Skeletal muscle satellite cell (primary cell): ENCODE measurements around the gene MYLK.

Experiments used
- H3K27me3 ChIP-seq: 2 replicates; pipeline ENCODE4 v1.7.0; 2013; ENCODE audit warnings: low read length; ENCODE audit not compliant: control insufficient read depth, insufficient read depth
- H3K36me3 ChIP-seq: 2 replicates; pipeline ENCODE4 v1.7.0; 2013; ENCODE audit warnings: mild to moderate bottlenecking, control low read depth, low read length; ENCODE audit not compliant: insufficient read depth
- H3K4me1 ChIP-seq: 2 replicates; pipeline ENCODE4 v1.7.0; 2013; ENCODE audit warnings: low read length; ENCODE audit not compliant: control insufficient read depth, insufficient read depth
- H3K4me2 ChIP-seq: 2 replicates; pipeline ENCODE4 v1.7.0; 2013; ENCODE audit warnings: mild to moderate bottlenecking, low read length
- H3K4me3 ChIP-seq: 2 replicates; pipeline ENCODE4 v1.7.0; 2013; ENCODE audit warnings: low read length
- H3K9ac ChIP-seq: 2 replicates; pipeline ENCODE4 v1.7.0; 2013; ENCODE audit warnings: mild to moderate bottlenecking, low read depth, low read length, moderate library complexity
- H3K9me3 ChIP-seq: replicated peaks from 2 replicates; pipeline ENCODE4 v1.7.0; 2013; ENCODE audit warnings: mild to moderate bottlenecking, control low read depth, low read length

Gene MYLK

DNA sequence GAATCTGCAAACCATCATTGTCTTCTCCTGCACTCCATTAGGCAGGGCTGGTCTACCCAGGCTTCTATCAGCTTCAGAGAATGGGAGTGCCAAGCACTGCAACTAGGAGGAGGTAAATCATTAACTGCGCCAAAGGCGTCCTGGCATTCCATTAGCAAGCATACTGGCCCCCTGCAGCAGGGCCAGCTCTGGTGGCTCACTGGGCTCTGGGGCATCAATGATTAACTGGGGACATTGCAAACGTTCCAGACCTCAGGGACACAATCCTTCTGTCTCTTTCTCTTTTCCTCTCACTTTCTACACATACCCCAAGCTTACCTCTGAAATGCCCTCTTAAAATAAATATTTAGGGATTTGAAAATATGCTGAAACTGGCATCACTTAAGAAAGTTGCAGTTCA is 129.0 kb downstream of the MYLK start:
- Histone ChIP-seq H3K4me3 (no peak overlapping the region), H3K27me3 (no peaks in the 10 kb centered on the region), H3K4me2 (no peak overlapping the region), H3K36me3 (no peaks in the 10 kb centered on the region), H3K9ac (no peak overlapping the region), H3K4me1 (peaks cover 49% of the 10 kb centered on the region), H3K9me3 (no peaks in the 10 kb centered on the region)

DNA sequence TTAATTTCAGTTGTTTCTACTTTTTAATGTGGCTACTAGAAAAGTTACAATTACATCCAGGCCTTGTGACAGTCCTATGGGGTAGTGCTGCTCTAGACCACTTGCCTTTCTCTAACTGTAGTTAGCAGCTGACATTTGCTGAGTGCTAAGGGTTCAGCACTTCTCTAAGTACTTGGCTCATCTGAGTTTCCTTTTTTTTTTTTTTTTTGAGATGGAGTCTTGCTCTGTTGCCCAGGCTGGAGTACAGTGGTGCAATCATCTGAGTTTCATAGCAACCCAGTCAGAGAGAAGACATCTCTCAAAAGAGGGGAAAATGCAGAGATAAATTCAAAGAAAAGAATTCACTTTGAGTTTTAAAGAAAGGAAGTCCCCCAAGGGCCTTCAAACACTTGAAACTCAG is 130.8 kb downstream of the MYLK start:
- H3K9ac ChIP-seq, result no peak overlapping the region
- peaks cover 47% of the 10 kb centered on the region for H3K4me1 ChIP-seq

DNA sequence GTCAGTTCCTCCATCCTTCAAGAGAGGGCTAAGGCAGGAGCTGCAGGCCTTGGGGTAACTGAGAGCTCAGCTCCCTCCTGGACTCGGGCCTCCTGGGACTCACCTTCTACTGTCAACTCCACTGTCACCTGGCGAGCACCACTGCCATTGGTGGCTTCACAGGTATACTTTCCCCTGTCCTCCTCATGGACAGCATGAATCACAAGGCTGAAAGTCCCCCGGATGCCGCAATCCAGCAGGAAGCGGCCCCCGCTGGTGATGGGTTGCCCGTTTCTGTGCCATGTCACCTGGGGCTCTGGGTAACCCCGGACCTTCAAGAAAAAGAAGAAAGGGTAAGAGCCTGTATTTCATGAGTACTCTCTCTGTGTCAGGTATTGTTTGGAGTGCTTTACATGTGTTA is 131.9 kb downstream of the MYLK start:
- Histone ChIP-seq H3K9me3 (no peaks in the 10 kb centered on the region), H3K36me3 (no peaks in the 10 kb centered on the region), H3K27me3 (no peaks in the 10 kb centered on the region), H3K4me1 (peaks cover 36% of the 10 kb centered on the region), H3K4me3 (no peak overlapping the region), H3K9ac (no peak overlapping the region), H3K4me2 (no peak overlapping the region)

More for the DNA sequence above, 130.8 kb downstream of the MYLK start:
- Histone ChIP-seq H3K4me3 (no peak overlapping the region), H3K36me3 (no peaks in the 10 kb centered on the region), H3K4me2 (no peak overlapping the region), H3K27me3 (no peaks in the 10 kb centered on the region), H3K9me3 (no peaks in the 10 kb centered on the region)

DNA sequence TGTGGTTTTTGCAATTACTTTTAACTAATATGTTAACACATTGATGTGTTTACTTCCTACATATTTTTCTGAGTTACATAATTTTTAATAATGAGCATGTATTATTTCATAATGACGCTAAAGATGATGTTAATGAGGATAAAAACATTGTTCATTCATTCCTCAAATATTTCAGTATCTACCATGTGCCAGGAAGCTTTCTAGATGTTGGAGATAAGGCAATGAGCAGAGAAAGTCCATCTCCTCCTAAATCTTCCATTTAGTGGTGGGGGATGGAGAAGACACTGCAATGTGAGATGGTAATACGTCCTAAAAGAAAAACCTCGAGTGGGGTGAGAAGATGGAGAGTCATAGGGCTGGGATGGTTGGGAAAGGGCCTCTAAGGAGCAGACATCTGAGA is 132.7 kb downstream of the MYLK start:
- H3K9ac ChIP-seq, result peak overlapping the region; percentile 44
- H3K4me1 ChIP-seq, result peaks cover 28% of the 10 kb centered on the region
- H3K4me3 ChIP-seq, result no peak overlapping the region
- H3K9me3 ChIP-seq, result no peaks in the 10 kb centered on the region
- no peaks in the 10 kb centered on the region for H3K36me3 ChIP-seq
- no peak overlapping the region for H3K4me2 ChIP-seq
- H3K27me3 ChIP-seq, result no peaks in the 10 kb centered on the region

DNA sequence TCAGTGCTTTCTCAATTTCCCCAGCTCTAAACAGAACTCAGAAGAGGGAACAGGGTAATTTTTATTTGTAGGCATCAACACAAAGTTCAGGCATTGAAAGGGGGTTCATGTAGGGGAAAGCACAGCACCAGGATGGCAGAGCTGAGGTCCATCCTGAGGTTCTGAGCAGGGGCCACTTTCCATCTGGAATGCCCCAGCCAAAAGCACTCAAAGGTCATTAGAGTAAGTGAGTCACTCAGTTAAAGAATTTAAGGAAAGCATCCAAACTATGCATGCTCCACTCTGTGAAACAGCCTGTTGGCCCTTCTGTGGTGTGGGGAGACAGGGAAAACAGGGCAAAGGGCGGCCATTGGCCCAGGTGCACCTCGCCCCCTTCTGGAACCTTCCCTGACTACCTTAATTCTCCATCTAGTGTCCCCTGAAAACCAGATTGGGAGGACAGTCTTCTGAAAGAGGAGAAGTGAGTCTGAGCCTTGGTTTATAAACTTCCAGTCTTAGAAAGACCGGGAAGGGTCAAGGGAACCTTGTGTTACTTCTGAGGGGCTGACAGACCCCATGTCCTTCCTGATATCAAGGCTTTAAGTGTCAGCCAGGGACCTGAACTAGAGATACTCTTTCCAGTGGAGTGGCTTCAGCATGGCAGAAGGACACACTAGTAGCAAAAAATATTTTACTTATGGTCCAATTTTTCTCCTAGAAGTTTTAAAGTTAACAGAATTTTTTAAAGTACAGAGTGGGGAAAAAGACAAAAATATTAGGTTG is 133.3 kb downstream of the MYLK start:
- Histone ChIP-seq H3K4me2 (peak overlapping the region; percentile 40), H3K9me3 (no peaks in the 10 kb centered on the region), H3K36me3 (no peaks in the 10 kb centered on the region), H3K4me3 (peak overlapping the region; percentile 32), H3K27me3 (no peaks in the 10 kb centered on the region), H3K4me1 (peaks cover 26% of the 10 kb centered on the region), H3K9ac (peak overlapping the region; percentile 51)

DNA sequence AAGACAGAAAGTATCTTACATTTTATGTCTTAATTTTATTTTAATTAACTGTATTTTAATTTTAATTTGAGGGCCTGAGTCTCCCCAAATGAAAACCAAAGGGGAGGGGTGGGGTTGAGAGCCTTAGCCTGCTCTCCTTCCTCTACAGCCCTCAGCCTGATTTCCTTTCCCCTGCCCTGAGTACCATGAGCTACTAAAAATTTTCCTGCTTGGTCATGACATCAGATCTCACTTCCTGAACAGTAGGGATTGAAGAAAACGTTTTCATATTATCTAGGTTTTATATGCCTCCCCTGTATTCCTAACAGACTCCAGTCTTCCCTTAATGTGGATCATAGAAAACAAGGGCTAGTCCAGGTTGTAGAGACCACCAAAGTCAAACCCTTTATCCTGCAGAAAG is 133.9 kb downstream of the MYLK start:
- Histone ChIP-seq H3K27me3 (no peaks in the 10 kb centered on the region), H3K4me3 (peak overlapping the region; percentile 32), H3K36me3 (no peaks in the 10 kb centered on the region), H3K9ac (peak overlapping the region; percentile 51), H3K4me2 (peak overlapping the region; percentile 40), H3K4me1 (peaks cover 26% of the 10 kb centered on the region), H3K9me3 (no peaks in the 10 kb centered on the region)

DNA sequence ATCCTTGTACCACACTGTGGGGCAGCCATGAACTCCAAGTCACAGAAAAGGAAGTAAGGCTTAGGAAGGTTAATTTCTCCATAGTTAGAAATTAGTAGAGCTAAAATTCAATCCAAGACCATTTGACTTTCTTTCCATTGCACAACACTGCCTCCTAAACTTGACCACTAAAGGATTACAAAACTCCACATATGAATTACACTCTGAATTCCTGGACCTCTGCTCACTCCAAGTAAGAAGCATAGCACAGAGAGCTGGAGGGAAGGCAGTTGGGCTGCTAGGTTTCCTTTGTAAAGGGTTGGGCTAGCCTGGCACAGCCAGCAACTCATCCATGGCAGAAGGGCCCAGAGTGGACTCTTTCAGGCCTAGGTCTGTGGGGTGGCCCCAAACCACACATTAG is 134.4 kb downstream of the MYLK start:
- Histone ChIP-seq H3K4me3 (no peak overlapping the region), H3K27me3 (no peaks in the 10 kb centered on the region), H3K4me1 (peaks cover 26% of the 10 kb centered on the region), H3K4me2 (no peak overlapping the region), H3K9me3 (no peaks in the 10 kb centered on the region), H3K36me3 (no peaks in the 10 kb centered on the region), H3K9ac (peak overlapping the region; percentile 51)

DNA sequence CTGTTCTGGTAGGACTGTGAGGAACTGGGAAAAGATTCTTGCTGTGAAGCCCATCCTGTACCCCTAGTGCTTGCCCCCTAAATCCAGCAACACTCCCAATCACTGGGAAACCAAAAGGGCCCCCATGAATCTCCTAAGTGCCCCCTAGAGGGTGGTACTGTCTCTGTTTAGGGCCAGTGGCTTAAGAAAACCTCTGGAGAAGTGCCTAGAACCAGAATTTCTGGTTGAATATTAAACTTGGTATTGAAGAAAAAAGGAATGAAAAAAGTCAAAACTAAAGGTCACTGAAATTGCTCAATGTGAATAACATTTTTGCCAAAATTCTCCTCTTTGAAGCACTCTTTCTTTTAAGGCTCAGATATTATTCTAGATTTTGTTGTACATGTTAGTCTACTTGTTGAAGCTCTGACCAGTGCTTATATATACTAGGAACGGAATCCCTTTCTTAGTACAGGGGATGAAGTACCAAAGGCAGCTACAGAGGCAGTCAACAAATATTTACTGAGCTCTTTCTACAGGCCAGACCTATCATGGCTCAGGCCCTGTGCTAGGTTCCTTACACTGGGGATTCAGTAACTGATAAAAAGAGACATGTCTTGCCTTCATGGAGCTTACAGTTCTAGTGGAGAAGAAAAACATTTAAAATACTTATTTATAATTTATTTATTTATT is 138.8 kb downstream of the MYLK start:
- no peak overlapping the region for H3K4me3 ChIP-seq
- no peak overlapping the region for H3K4me2 ChIP-seq
- no peaks in the 10 kb centered on the region for H3K36me3 ChIP-seq
- H3K4me1 ChIP-seq, result peaks cover 21% of the 10 kb centered on the region
- H3K9me3 ChIP-seq, result no peaks in the 10 kb centered on the region
- H3K27me3 ChIP-seq, result no peaks in the 10 kb centered on the region
- no peak overlapping the region for H3K9ac ChIP-seq

DNA sequence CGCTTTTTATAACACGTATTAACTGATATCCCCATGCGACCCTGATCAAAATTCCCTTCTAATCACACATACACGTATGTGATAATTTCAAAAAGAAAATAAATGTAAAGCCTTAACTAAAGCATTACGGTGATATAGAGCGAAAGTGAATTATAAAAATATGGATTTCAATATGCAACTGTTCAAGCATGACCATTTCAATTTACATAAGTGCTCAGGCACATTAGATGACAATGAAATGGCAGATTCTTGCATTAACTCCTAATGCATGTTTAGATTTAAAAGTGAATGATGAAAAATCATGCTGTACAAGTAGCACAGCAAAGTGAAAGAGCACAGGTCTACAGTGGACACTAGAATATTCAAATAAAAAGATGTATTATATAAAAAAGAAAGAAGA is 140.1 kb downstream of the MYLK start:
- peaks cover 21% of the 10 kb centered on the region for H3K4me1 ChIP-seq
- no peak overlapping the region for H3K4me3 ChIP-seq
- H3K9ac ChIP-seq, result no peak overlapping the region
- H3K4me2 ChIP-seq, result no peak overlapping the region
- H3K27me3 ChIP-seq, result no peaks in the 10 kb centered on the region
- no peaks in the 10 kb centered on the region for H3K36me3 ChIP-seq
- no peaks in the 10 kb centered on the region for H3K9me3 ChIP-seq

DNA sequence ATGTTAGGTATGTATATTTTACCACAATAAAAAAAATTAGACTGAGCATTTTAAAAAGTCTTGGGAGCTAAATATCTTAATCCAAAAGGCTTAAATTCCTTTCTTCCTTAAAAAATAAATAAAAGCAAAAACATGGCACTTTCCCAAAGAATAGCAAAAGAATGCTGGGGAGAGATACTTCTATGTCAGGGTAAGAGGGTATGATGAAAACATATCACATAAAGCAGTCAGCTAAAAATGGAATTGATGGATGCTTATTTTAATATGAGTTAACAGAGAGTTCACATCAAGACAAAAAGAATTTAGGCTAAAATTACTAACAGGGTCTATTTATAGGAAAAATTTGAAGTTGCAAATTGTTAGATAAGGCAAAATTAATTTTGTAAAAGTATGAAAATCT is 141.0 kb downstream of the MYLK start:
- H3K4me2 ChIP-seq, result no peak overlapping the region
- no peaks in the 10 kb centered on the region for H3K27me3 ChIP-seq
- no peak overlapping the region for H3K9ac ChIP-seq
- peaks cover 27% of the 10 kb centered on the region for H3K4me1 ChIP-seq
- no peaks in the 10 kb centered on the region for H3K9me3 ChIP-seq
- H3K36me3 ChIP-seq, result no peaks in the 10 kb centered on the region
- no peak overlapping the region for H3K4me3 ChIP-seq

DNA sequence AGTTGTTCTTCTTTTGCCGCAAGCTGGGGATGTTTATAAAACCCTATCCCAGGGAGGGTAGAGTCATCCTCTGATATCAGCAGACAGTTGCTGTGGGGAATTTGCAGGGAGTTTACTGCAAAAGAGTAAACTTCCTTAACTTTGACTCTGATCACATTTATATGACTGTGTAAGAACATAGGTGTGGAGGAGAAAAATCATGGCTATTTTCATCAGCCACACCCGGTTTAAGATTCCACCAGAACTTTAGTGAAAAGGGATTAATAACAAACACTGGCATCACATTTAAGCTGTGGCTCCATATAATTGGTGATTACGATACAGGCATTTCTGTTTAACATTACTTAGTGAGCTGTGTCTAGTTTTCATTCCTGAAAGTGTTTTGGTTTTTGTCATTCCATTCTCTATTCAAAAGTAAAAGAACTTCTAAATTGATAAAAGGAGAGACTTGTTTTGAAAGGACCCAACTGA is 143.1 kb downstream of the MYLK start:
- H3K4me3 ChIP-seq, result no peak overlapping the region
- H3K4me1 ChIP-seq, result peaks cover 27% of the 10 kb centered on the region
- no peaks in the 10 kb centered on the region for H3K36me3 ChIP-seq
- H3K27me3 ChIP-seq, result no peaks in the 10 kb centered on the region
- H3K9ac ChIP-seq, result no peak overlapping the region
- no peaks in the 10 kb centered on the region for H3K9me3 ChIP-seq
- H3K4me2 ChIP-seq, result no peak overlapping the region

DNA sequence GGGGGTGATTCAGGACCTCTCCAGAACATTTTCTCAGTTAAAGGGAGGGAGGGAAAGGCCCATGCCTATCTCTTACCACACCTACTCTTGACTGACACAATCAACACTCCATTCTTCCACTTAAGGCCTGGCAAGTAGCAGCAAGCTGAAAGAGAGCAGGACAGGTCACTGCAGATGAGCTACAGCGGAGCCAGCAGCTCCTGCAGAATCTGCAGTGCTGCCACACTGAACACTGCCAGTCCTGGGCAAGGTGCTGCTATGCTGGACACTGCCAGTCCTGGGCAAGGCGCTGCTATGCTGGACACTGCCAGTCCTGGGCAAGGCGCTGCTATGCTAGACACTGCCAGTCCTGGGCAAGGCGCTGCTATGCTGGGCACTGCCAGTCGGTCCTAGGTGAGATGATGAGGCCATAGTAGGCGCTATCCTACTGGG is 143.7 kb downstream of the MYLK start:
- H3K36me3 ChIP-seq, result no peaks in the 10 kb centered on the region
- no peak overlapping the region for H3K4me3 ChIP-seq
- no peak overlapping the region for H3K4me2 ChIP-seq
- H3K9ac ChIP-seq, result no peak overlapping the region
- no peaks in the 10 kb centered on the region for H3K9me3 ChIP-seq
- peaks cover 27% of the 10 kb centered on the region for H3K4me1 ChIP-seq
- H3K27me3 ChIP-seq, result no peaks in the 10 kb centered on the region
